ENCODE results near the gene TNFAIP2.

DNA sequence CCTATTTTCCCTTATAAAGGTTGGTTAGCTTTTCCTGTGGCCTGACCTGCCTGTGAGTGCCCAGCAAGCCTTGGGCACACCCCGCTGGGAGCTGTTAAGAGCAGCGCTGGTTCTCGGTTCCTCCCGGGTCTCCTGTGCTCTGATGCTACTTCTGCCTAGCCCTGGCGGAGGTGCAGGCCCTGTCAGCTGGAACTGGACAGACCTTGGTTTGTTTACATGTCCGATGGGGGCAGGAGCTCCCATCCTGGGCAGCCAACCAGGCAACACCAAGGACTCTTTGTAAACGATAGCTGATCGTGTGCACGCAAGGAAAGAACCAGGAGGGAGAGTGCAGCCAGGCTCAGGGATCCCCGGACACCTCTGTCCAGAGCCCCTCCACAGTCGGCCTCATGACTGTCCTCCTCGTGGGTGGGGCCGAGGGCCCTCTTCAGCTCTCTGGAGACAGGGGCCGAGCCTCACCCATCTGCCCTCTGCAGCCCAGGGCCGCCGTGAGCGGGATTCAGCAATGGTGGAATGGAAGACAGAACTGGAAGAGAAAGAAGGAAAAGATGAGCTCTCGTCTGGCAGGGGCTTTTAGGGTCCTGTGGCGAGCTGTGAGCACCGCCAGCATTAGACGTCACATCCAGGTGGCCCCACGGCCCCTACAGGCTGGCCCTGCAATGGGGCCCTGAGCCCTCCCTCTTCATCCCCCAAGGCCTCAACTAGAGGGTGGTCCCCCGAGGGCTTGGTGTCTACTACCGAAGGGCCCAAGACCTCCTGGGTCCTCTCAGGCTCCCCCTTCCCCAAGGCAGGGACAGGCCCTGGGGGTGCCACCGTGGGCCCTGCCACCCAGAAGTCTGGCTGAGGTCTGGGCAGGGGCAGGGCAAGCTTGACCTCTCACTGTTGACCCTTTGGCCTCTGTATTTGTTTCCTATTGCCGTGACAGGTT is 12.3 kb downstream of the TNFAIP2 start:
- TF ChIP-seq, protein P1, sequence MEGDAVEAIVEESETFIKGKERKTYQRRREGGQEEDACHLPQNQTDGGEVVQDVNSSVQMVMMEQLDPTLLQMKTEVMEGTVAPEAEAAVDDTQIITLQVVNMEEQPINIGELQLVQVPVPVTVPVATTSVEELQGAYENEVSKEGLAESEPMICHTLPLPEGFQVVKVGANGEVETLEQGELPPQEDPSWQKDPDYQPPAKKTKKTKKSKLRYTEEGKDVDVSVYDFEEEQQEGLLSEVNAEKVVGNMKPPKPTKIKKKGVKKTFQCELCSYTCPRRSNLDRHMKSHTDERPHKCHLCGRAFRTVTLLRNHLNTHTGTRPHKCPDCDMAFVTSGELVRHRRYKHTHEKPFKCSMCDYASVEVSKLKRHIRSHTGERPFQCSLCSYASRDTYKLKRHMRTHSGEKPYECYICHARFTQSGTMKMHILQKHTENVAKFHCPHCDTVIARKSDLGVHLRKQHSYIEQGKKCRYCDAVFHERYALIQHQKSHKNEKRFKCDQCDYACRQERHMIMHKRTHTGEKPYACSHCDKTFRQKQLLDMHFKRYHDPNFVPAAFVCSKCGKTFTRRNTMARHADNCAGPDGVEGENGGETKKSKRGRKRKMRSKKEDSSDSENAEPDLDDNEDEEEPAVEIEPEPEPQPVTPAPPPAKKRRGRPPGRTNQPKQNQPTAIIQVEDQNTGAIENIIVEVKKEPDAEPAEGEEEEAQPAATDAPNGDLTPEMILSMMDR (IDR thresholded peaks at IDR 0.05; ENCODE audit: insufficient read depth, low read length, poor library complexity, severe bottlenecking) = no peak
- TF ChIP-seq EZH2phosphoT487 (conservative IDR thresholded peaks at IDR 0.05; ENCODE audit: low read length) = no peak

Data from SU-DHL-6 (cell line).